GM19324 (cell line): ENCODE data around the gene LAMB1.

Source experiments
- ATAC-seq: cut with Tn5 transposase; IDR thresholded peaks from one replicate; pipeline ENCODE4 v1.9.1; 2021; ENCODE audit warnings: mild to moderate bottlenecking, moderate library complexity; ENCODE audit not compliant: unreplicated experiment, low FRiP score

Gene LAMB1

GRCh38 chr7:107999779-108000560, 3.0 kb downstream of the LAMB1 start:
- no peak for ATAC-seq

GRCh38 chr7:107998660-107999480, 4.1 kb downstream of the LAMB1 start:
- ATAC-seq = no peak

DNA sequence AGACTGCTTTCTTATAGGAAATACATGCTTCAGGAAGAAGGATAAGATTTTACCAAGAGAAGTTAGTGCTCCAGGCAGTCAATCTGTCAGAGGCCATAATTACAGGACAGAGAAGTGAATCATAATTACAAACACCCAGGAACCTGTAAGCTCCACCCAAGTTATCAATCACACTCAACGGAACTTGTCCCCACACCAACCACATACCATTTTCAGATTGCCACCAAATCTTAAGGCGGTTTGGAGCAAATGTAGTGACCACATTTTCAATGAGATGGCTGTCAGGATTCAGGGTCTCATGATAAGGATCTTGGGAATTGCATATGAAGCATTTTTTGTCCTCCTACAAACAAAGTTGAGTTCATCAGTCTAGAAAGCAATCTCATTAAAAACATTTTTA, 4.8 kb downstream of the LAMB1 start:
- ATAC-seq = no peak

DNA sequence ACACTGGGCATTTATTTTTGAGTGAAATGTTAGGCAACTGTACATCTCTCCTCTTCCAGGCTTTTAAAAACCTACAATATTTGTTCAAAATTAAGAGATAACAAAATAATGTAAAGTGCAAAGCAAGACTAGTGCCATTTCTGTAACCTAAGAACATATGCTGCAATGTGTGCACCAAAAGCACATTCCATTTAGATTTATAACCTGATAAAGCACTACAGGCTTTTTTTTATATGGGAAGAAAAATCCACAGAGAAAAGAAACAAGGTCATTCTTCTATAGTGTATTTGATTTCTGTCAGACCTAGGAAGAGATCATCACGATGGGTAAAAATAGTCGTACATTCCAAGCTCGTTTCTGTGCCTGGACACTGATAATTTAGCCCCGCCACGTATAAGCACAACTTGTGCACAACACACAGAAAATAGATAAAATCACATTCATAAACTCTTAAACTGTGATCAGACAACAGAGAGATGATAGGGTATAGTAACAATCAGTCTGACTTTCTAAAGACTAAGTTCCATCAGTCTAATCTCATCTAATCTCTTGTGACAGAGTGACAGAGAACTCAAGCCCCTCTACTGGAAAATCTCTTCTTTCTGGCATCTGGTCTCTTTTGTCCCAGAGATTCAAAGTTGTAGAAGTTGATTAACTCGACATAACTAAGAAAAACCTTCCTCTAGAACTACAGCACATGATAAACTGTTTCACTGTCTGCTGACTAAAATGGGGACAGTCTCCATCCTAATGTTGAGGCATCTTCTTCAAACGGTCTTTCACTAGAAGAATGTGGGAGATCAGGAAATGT, 6.7 kb downstream of the LAMB1 start:
- ATAC-seq = no peak

GRCh38 chr7:107995184-107996071, 7.5 kb downstream of the LAMB1 start:
- ATAC-seq = no peak

GRCh38 chr7:107994421-107995030, 8.4 kb downstream of the LAMB1 start:
- ATAC-seq = no peak

DNA sequence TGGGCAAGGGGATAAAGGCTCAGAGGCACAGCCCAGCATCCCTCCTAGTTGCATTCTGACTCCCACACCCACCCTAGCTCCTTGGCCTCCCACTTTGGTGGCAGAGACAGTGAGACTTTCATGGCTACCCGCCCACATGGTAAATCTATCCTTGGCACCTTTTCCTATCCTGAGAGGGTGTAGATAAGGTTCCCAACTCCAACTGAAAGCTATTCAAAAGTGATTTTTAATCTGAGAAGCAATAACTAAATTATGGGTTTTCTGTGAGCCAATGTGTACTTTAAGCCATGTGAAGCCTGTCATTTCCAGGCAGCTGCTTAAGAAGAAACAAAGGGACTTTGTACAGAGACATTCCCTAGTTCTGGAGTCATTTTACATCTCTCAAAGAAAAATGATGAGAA, 9.1 kb downstream of the LAMB1 start:
- no peak for ATAC-seq

DNA sequence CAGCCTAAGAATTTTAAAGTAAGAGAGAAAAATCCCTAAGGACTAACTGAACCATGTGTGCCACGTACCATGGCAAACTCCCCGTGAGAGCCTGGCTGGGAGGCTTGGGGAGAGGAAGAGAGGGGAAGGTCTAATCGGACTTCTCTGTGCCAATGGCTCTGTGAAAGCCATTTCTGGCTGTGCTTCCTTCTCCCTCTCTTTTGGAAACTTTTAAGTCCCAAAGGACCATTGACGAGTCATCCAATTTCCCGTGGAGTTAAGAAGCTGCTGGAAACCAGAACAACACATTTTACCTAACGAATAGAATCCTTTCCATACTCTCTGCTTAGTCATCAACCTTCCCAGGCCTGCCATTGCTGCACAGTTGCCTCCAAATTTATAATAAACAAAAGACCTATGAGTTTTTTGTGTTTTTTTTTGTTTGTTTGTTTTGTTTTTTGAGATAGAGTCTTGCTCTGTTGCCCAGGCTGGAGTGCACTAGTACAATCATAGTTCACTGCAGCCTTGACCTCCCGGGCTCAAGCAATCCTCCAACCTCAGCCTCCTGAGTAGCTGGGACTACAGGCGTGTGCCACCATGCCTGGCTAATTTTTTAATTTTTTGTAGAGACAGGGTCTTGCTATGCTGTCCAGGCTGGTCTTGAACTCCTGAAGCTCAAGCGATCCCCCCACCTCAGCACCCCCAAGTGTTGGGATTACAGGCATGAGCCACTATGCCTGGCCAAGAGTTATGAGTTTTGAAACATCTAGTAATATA, 13.2 kb downstream of the LAMB1 start:
- ATAC-seq = no peak

DNA sequence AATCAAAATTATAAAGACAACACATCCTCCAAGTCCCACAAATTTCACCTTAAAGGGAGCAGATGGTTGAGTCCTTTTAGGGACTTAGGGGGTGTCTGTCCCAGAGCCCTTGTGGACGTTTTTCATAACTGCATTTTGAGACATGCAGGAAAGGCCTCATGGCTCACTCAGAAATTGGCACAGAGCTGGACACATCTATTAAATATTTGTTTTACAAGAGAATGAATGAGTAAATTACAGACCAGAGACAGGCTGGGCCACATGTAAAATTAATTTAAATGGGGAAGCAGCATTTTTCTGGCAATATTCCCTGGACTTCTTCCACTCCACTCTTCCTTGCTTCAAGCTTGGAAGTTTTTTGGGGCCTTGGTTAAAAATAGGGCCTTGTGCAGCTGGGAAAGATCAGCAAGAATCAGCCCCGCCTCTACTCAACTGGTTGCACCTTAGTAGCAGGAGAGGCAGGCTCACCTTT, 20.0 kb downstream of the LAMB1 start:
- ATAC-seq = no peak

- ATAC-seq = no peak
Measured at GRCh38 chr7:107982042-107982840, 20.7 kb downstream of the LAMB1 start.

DNA sequence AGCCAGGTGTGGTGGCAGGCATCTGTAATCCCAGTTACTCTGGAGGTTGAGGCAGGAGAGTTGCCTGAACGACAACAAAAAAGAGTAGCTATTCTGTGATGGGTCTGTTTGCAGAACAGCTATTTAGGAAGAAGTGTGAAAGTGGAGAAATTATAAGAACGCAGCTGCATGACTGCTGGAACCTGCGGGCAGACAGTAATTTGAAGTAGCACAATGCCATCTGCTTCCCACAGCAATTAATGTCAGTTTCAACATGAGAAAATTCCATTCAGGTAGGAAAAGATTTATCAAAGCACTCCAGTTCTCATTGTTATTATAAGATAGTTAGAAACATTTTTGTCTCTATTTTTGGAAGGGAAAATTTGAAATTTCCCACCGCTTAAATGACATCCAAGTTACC, 21.5 kb downstream of the LAMB1 start:
- ATAC-seq = no peak

DNA sequence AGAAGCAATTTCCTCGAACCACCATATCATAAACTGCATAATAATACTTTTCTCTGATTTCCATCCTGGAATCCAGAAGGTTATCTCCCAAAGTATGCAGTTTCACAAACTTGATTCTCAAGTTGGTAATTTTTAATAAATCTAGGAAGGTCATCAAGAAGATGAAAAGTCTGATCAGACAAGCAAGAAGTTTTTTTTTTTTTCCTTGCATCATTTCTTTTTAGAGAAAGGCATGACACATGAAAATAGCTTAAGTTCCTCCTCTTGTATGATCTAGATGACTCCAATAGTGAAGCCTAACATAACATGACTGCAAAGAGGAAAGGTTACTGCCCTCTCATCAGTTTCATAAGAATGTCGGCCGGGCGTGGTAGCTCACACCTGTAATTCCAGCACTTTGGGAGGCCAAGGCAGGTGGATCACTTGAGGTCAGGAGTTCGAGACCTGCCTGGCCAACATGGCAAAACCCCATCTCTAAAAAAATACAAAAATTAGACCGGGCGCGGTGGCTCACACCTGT, 22.2 kb downstream of the LAMB1 start:
- ATAC-seq = no peak

DNA sequence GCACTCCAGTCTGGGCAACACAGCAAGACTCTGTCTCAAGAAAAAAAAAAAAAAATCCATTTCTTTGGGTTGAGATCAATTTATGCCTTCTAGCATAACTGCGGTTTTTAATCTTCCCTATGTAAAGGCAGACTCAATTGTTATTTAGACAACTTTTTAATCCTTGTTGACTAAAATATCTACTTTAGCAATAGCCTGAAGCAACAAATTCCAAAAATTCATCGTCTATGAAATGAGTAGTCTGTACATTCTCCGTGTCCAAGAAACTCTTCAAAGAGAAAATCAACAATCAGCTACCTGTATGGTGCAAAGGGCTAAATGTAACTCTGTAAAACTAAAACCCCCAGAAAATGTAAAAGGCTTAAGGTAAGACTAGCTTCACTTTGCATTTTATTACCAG, 22.8 kb downstream of the LAMB1 start:
- ATAC-seq = no peak

DNA sequence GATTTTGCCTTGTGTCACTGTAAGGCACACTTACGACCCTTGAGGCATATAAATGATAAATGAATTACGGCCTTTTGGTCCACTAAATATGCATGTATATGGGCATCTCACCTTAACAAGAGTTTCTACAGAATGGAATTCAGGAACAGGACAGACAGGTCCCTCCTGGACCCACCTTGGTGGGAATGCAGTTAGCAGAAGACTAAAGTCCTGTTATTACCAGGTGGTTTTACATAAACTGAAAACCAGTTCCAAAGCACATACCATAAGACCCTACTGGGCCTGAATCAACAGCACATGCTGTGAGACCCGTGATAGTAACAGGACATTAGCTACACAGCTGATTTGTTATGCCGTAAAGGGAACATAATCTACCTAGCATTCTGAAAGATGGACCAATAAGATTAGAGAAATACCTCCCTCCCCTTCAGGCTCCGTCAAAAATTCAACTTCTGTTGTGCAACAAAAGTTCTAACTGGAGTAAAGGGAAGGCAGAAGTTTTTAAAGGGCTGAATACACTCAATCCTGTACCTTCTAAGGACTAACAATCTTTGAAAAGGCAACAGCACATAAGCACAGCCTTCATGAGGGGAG, 24.0 kb downstream of the LAMB1 start:
- no peak for ATAC-seq

DNA sequence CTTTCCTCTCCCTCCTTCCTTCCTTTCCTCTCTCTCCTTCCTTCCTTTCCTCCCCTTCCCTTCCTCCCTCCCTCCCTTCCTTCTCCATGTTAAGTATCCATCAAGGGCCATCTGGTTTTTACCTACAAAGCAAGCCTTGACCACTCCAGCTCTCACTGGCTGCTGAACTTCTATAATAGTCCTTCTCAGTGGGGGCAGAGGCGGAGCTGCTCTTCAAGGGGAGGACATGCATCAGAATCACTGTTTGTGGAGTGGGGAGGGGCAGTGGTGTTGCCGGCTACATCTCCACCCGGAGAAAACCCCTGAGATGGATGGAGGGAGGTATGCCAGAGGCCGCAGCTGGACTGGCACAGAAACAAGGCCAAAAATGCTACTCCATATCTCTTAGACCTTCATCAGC, 25.9 kb downstream of the LAMB1 start:
- no peak for ATAC-seq

DNA sequence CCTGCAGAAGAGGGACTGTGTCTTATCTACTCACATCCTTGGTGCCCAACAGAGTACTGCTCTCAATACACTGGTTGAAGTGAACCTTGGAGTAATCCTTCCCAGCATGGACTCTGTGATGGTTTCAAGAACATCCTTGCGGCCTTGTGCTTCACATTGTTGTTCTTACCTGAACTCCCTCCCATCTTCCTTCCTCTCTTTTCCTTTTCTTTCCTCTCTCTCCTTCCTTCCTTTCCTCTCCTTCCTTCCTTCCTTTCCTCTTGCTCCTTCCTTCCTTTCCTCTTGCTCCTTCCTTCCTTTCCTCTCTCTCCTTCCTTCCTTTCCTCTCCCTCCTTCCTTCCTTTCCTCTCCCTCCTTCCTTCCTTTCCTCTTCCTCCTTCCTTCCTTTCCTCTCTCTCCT, 26.3 kb downstream of the LAMB1 start:
- no peak for ATAC-seq

- ATAC-seq = no peak
Measured at GRCh38 chr7:107975394-107976013, 27.5 kb downstream of the LAMB1 start.
